IPS-11a (cell line): ENCODE results near the gene ITCH.
"Not testable (repeated sequence)": the region's sequence is repeated elsewhere in the genome, so short reads cannot be mapped to it uniquely, and the experiment has no call there.

Source experiments
- H3K4me3 ChIP-seq: one replicate; pipeline ENCODE4 v1.5.1; 2013; ENCODE audit warnings: low read depth, low read length, control low read depth

Gene ITCH

GRCh38 chr20:34343458-34344211 lies 19.4 kb upstream of the ITCH start:
- no peak overlapping the region for H3K4me3 ChIP-seq

GRCh38 chr20:34344238-34344637 lies 18.8 kb upstream of the ITCH start:
- H3K4me3 ChIP-seq = no peak overlapping the region

- no peak overlapping the region for H3K4me3 ChIP-seq
Measured at GRCh38 chr20:34345402-34345736, 17.7 kb upstream of the ITCH start.

GRCh38 chr20:34345839-34346532 lies 17.1 kb upstream of the ITCH start:
- H3K4me3 ChIP-seq = not testable (repeated sequence)

- H3K4me3 ChIP-seq = not testable (repeated sequence)
Measured at GRCh38 chr20:34346533-34346865, 16.6 kb upstream of the ITCH start.

DNA sequence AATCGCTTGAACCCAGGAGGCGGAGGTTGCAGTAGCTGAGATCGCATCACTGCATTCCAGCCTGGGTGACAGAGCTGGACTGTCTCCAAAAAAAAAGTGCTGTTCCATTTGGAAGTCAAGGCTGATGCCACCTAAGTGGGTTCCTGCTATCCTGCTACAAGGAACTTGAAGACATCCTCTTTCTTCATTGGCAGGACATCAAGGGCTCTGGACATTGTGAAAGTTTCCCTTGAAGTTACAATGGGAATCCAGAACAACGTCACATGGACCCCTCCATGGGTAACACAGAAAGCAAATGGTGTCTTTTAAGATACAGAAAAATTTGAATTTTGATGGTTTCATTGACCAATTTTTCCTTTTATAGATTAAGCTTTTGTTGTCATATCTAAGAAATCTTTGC lies 15.5 kb upstream of the ITCH start:
- no peak overlapping the region for H3K4me3 ChIP-seq

- H3K4me3 ChIP-seq = no peak overlapping the region
Measured at GRCh38 chr20:34350095-34350494, 13.0 kb upstream of the ITCH start.

DNA sequence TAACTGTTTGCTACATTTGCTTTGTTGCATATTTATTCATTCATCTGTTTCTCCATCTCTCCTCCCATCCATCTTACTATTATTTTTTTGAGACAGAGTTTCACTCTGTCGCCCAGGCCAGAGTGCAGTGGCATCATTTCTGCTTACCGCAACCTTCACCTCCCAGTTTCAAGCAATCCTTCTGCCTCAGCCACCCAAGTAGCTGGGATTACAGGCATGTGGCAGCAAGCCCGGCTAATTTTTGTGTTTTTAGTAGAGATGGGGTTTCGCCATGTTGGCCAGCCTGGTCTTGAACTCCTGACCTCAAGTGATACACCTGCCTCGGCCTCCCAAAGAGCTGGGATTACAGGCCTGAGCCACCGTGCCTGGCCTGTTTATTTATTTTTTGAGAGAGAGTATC lies 9.6 kb upstream of the ITCH start:
- H3K4me3 ChIP-seq = not testable (repeated sequence)

DNA sequence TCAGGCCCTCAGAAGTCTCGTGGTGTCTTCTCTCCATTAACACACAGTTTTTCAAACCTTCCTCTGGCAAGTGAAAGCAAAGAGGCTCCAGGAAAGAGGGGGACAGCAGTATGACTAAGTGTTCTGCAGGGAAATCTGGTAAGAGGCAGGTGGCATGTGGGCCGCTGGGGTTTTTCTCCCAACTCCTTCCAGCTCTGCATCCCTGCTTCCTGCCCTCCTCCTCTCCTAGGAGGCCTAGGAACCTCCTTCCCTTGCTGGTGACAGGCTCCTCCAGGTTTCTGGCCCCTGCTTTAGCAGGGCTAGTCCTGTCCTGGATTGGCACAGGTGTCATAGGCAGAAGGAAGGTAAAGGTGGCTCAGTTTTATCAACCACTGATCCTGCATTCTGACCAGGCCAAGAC lies 7.6 kb upstream of the ITCH start:
- H3K4me3 ChIP-seq = no peak overlapping the region

- not testable (repeated sequence) for H3K4me3 ChIP-seq
Measured at GRCh38 chr20:34359729-34360128, 3.3 kb upstream of the ITCH start.

- H3K4me3 ChIP-seq = no peak overlapping the region
Measured at GRCh38 chr20:34362502-34363061, 491 bp upstream of the ITCH start.

- peak overlapping the region; percentile 82 for H3K4me3 ChIP-seq
Measured at GRCh38 chr20:34363465-34364222, 571 bp downstream of the ITCH start.

GRCh38 chr20:34364223-34364506 lies 1.1 kb downstream of the ITCH start:
- peak overlapping the region; percentile 82 for H3K4me3 ChIP-seq

DNA sequence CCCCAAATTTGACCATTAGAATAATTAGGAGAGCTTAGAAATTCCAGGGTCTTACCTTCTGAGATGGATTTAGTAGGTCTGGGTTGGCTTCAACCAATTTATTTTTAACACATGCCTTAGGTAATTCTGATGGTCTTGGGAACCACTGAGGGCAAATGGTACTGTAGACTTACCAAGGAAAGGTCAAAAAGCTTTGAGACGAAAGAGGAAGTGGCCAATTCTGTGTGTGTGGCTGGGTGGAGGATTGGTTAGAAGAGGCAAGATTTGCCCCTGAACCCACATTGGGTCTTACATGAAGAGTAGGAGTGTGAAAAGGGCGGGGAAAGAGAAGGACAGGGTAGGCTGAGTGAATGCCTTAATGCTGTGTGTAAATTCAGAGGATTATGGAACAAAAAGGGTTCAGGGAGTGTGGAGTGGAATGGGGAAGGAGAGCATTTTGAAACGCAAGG lies 2.7 kb downstream of the ITCH start:
- no peak overlapping the region for H3K4me3 ChIP-seq

DNA sequence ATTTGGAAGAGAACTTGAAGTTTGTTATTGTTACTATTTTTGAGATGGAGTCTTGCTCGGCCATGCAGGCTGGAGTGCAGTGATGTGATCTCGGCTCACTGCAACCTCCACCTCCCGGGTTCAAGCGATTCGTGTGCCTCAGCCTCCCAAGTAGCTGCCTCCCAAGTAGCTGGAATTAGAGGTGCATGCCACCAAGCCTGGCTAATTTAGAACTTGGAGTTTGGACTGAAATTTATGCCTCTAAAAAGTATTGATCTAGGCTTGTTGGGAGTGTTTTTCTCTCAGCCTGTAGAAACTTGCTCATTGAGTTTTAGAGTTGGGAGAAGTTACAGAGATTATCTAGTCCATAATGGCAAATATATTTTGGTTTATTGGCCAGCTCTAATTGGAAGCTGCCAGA lies 4.1 kb downstream of the ITCH start:
- no peak overlapping the region for H3K4me3 ChIP-seq

DNA sequence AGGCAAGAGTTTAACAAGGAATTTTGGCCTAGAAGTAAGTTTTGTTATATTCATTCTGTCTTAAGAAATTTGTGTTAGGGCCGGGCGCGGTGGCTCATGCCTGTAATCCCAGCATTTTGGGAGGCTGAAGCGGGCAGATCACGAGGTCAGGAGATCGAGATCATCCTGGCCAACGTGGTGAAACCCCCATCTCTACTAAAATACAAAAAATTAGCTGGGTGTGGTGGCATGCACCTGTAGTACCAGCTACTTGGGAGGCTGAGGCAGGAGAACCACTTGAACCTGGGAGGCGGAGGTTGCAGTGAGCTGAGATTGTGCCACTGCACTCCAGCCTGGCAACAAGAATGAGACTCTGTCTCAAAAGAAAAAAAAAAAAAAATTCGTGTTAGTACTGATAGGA lies 4.8 kb downstream of the ITCH start:
- not testable (repeated sequence) for H3K4me3 ChIP-seq

GRCh38 chr20:34368547-34368946 lies 5.5 kb downstream of the ITCH start:
- H3K4me3 ChIP-seq = no peak overlapping the region

- no peak overlapping the region for H3K4me3 ChIP-seq
Measured at GRCh38 chr20:34369265-34369664, 6.2 kb downstream of the ITCH start.

DNA sequence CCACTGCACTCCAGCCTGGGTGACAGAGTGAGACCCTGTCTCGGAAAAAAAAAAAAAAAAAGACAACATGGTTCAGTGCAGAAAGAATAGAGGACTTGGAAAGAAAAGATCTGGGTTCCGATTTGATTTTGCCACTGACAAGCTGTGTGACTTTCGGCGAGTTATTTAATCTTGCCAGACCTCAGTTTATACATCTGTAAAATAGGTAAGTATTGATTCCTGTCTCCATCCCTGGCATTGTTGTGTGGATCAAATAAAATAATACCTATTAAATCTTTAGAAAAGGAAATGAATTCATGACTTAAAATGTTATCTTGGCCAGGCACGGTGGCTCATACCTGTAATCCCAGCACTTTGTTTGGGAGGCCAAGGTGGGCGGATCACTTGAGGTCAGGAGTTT lies 7.0 kb downstream of the ITCH start:
- no peak overlapping the region for H3K4me3 ChIP-seq

DNA sequence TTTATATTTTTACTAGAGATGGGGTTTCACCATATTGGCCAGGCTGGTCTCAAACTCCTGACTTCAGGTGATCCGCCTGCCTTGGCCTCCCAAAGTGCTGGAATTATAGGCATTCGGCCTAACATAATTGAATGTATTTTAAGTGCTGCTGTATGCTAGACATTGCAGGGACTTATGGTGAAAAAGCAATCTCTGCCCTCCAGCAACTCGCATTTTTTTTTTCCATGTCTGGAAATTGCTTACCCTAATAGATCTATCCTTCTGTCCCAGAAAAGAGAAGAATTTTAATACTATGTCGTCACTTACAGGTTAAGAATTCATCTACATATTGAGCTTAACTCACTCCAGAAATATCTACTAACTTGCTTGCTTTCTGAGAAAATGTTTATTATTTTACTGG lies 10.4 kb downstream of the ITCH start:
- H3K4me3 ChIP-seq = no peak overlapping the region

DNA sequence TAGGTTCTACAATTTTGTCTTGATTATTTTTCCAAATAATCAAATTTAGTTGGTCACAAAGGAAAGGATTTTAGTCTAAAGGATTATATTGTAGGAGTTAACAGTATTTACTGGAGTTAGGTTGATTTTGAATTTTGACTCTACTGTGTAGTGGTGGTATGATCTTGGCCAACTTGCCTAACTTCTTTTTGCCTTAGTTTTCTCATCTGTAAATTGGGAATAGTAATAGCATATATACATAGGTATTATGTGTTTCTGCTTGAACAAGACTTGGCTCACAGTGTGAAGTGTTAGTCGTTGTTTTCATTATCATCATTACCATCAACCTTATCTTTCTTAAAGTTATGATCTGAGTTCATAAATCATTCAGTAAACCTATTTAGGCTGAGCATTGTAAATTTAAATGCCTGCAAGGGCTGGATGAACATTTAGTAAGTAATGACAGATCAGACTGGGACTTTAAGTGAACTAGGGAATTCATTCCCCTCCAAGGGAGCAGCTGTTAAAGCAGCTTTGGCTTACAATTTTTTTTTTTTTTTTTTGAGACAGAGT lies 11.2 kb downstream of the ITCH start:
- no peak overlapping the region for H3K4me3 ChIP-seq

DNA sequence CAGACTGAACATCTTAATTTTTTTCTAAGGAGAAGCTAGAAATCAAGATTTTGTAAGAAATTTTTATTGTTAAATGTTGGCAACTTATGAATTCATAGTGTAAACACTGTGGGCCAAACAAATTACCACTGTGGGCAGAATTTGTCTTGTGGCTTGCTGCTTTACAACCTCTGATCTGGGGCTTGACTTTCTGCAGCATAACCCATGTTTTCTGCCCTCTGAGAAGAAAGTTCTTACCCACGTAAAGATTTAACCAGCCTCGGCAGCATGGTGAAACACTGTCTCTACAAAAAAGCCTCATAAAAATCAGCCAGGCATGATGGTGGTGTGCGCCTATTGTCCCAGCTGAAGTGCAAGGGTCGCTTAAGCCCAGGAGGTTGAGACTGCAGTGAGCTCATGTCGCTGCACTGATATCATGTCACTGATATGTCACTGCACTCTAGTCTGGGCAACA lies 12.9 kb downstream of the ITCH start:
- no peak overlapping the region for H3K4me3 ChIP-seq
